SK-N-MC (cell line): ENCODE measurements around the gene PTPN13.

Experiments
- EZH2 ChIP-seq: fragments of 200-600 bp; sonication (generic); IDR thresholded peaks from one replicate; pipeline ENCODE4 v1.6.1; 2017; ENCODE audit warnings: antibody characterized with exemption
- POLR2AphosphoS5 ChIP-seq: IDR thresholded peaks from 2 replicates; pipeline ENCODE4 v1.6.1; 2012; ENCODE audit warnings: mild to moderate bottlenecking, low read depth, low read length, borderline replicate concordance

DNA sequence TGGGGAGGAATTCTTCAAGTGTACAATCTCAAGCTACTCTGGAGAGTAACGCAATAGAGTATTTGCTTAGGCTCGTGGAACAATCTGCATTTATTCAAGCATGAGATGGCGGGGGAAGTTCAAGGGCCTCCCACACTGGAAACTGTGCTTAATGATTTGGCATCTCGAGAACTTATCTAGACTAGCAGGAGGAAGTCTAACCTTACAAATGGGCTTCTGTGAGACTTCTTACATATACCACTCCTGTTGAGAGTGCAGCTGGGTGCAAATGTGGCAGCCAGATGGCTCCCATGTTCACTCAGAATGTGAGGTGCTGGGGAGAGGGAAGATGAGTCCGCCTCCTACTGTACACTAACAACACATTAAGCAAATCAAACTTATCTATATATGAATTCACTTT, 29.3 kb upstream of the PTPN13 start:
- TF ChIP-seq POLR2AphosphoS5 (no peak), EZH2 (no peak)
